ENCODE data around the gene DLGAP1.

DNA sequence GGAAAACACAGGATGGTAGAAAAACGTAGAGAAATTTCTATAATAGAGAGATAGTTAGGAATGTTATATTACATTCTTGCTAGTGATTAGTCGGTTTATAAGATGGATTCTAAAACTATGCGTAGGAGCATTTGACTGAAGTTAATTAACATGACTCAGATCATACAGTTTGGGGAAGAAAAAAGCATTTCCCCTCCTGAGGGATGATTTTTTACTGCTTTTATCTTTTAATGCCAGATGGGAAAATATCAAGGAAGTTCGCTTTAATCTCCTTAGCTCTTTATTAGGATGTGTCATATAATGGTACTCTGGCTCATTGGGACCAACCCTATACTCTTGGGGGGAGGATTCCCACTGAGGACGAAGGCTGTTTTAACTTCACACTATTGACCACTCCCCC is 503.1 kb downstream of the DLGAP1 start:
- no peak for TF ChIP-seq JUN (IDR thresholded peaks at IDR 0.05; ENCODE audit: low read depth, low read length)
- no peak for TF ChIP-seq CREB1 (IDR thresholded peaks at IDR 0.05)
